Hepatocyte (in vitro differentiated cells): ENCODE results near the gene NXN. TPM values are rescaled to one million over a fixed set of nuclear protein-coding genes. Genes with fewer than 3 reads are reported as not detected.

Experiments used
- DNase-seq: peaks from one replicate; pipeline ENCODE4 v3.0.0-alpha.2; 2016; ENCODE audit warnings: low spot score
- H2AFZ ChIP-seq: fragments of 200-600 bp; sonication (generic); 2 replicates; pipeline ENCODE4 v1.6.0; 2016; ENCODE audit warnings: antibody characterized with exemption, mild to moderate bottlenecking
- H3K27ac ChIP-seq: fragments of 200-600 bp; sonication (generic); 2 replicates; pipeline ENCODE4 v1.5.1; 2016; ENCODE audit warnings: mild to moderate bottlenecking
- H3K27me3 ChIP-seq: fragments of 200-600 bp; sonication (generic); 2 replicates; pipeline ENCODE4 v1.6.1; 2016
- H3K36me3 ChIP-seq: fragments of 200-600 bp; sonication (generic); replicated peaks from 2 replicates; pipeline ENCODE4 v1.5.1; 2016; ENCODE audit warnings: low read depth; ENCODE audit not compliant: insufficient read depth
- H3K4me1 ChIP-seq: fragments of 200-600 bp; sonication (generic); 2 replicates; pipeline ENCODE4 v1.5.1; 2016; ENCODE audit warnings: mild to moderate bottlenecking, moderate library complexity; ENCODE audit not compliant: insufficient read depth
- H3K4me2 ChIP-seq: fragments of 200-600 bp; sonication (generic); 2 replicates; pipeline ENCODE4 v1.6.0; 2016
- H3K4me3 ChIP-seq: fragments of 200-600 bp; sonication (generic); 2 replicates; pipeline ENCODE4 v1.5.1; 2016; ENCODE audit warnings: mild to moderate bottlenecking
- H3K79me2 ChIP-seq: fragments of 200-600 bp; sonication (generic); 2 replicates; pipeline ENCODE4 v1.6.0; 2017; ENCODE audit warnings: mild to moderate bottlenecking
- H3K9me2 ChIP-seq: fragments of 200-600 bp; sonication (generic); replicated peaks from 2 replicates; pipeline ENCODE4 v1.6.0; 2017; ENCODE audit warnings: mild to moderate bottlenecking; ENCODE audit not compliant: insufficient read depth
- H3K9me3 ChIP-seq: fragments of 200-600 bp; sonication (generic); 2 replicates; pipeline ENCODE4 v1.5.1; 2016; ENCODE audit warnings: low read depth, mild to moderate bottlenecking
- H4K20me1 ChIP-seq: fragments of 200-600 bp; sonication (generic); 2 replicates; pipeline ENCODE4 v1.6.0; 2016; ENCODE audit warnings: mild to moderate bottlenecking; ENCODE audit not compliant: insufficient read depth, poor library complexity, severe bottlenecking
- EZH2 ChIP-seq: fragments of 200-600 bp; sonication (generic); IDR thresholded peaks from 2 replicates; pipeline ENCODE4 v1.6.1; 2016; ENCODE audit warnings: antibody characterized with exemption, mild to moderate bottlenecking, borderline replicate concordance
- EZH2phosphoT487 ChIP-seq: fragments of 200-600 bp; sonication (generic); IDR thresholded peaks from one replicate; pipeline ENCODE4 v1.6.1; 2018; ENCODE audit warnings: antibody characterized with exemption, mild to moderate bottlenecking, low read depth, moderate library complexity; ENCODE audit not compliant: unreplicated experiment, severe bottlenecking
- WGBS: methylation state at CpG from one replicate; pipeline ENCODE4 v1.1.6; 2016; ENCODE audit warnings: low lambda C conversion rate; ENCODE audit errors: missing lambda C conversion rate; 5-methylcytosine and 5-hydroxymethylcytosine counted together
- polyA plus RNA-seq: library from polyadenylated mRNA; unstranded; fragments of >200 nt; fragmentation: Nextera tagmentation; extraction: Ambion mirVana; gene quantifications from 2 replicates; pipeline ENCODE4 v1.2.1, GENCODE V29; 2016
- total RNA-seq: library from RNA; depleted of rRNA; stranded (reverse); fragments of >200 nt; gene quantifications from 2 replicates; pipeline ENCODE4 v1.2.3, GENCODE V29; 2014
- TF ChIP-seq, protein P1 (sequence below): fragments of 200-600 bp; sonication (generic); IDR thresholded peaks from 2 replicates; pipeline ENCODE4 v1.5.1; 2016; ENCODE audit warnings: antibody characterized with exemption, mild to moderate bottlenecking; ENCODE audit not compliant: poor library complexity

Gene NXN
- total and polyA plus RNA-seq, 2 experiments from 2014 or later, result 55.0 to 74.1 TPM

DNA sequence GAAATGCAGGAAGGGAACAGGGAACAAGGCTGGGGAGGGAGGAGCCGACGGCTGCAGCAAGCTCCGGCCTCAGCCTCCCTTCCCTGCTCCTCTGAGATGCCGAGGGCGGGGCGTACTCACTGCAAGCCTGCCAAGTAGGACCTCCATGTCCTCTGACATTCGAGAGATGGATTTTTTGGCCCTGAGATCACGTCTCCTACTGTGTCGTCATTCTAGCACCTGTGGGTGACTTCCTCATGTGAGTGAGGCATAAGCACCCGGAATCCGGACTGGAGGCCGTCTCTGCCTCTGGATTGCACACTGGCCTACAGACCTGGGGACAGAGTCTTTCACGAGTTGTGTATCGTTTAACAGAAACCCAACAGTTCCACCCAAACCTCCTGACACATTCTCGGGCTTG is 183.0 kb downstream of the NXN start:
- no peaks in the 10 kb centered on the region for H3K27me3 ChIP-seq
- H3K79me2 ChIP-seq, result no peaks in the 10 kb centered on the region
- DNase-seq, result no peak
- no peak overlapping the region for H3K4me3 ChIP-seq
- H3K36me3 ChIP-seq, result no peaks in the 10 kb centered on the region
- H3K27ac ChIP-seq, result no peak overlapping the region
- no peaks in the 10 kb centered on the region for H4K20me1 ChIP-seq
- WGBS, result 92% methylated on average over 15 of the region's 15 CpGs
- no peaks in the 10 kb centered on the region for H3K9me2 ChIP-seq
- TF ChIP-seq, protein P1, sequence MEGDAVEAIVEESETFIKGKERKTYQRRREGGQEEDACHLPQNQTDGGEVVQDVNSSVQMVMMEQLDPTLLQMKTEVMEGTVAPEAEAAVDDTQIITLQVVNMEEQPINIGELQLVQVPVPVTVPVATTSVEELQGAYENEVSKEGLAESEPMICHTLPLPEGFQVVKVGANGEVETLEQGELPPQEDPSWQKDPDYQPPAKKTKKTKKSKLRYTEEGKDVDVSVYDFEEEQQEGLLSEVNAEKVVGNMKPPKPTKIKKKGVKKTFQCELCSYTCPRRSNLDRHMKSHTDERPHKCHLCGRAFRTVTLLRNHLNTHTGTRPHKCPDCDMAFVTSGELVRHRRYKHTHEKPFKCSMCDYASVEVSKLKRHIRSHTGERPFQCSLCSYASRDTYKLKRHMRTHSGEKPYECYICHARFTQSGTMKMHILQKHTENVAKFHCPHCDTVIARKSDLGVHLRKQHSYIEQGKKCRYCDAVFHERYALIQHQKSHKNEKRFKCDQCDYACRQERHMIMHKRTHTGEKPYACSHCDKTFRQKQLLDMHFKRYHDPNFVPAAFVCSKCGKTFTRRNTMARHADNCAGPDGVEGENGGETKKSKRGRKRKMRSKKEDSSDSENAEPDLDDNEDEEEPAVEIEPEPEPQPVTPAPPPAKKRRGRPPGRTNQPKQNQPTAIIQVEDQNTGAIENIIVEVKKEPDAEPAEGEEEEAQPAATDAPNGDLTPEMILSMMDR, result no peak
- TF ChIP-seq EZH2phosphoT487, result no peak
- TF ChIP-seq EZH2, result no peak
- no peaks in the 10 kb centered on the region for H3K9me3 ChIP-seq
- H3K4me2 ChIP-seq, result no peak overlapping the region
- peaks cover 7% of the 10 kb centered on the region for H3K4me1 ChIP-seq
- H2AFZ ChIP-seq, result no peak overlapping the region

DNA sequence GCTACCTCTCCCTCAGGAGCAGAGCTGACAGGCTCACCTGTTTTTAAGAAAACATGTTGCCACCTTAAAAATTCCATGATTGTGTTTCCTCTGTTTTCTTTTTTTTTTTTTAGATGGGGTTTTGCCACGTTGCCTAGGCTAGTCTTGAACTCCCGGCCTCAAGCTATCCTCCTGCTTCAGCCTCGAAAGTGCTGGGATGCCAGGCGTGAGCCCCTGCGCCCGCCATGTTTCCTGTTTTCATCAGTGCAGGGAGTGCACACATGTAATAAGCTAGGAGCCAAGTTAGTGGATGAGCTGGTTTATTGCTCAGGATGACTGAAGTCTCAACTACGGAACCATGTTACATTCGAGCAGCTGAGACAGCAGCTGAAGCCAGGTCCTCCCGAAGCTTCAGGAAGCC is 183.9 kb downstream of the NXN start:
- no peaks in the 10 kb centered on the region for H4K20me1 ChIP-seq
- no peak overlapping the region for H3K4me3 ChIP-seq
- H3K9me2 ChIP-seq, result no peaks in the 10 kb centered on the region
- H3K4me1 ChIP-seq, result peaks cover 7% of the 10 kb centered on the region
- no peaks in the 10 kb centered on the region for H3K79me2 ChIP-seq
- H3K36me3 ChIP-seq, result no peaks in the 10 kb centered on the region
- no peak overlapping the region for H3K4me2 ChIP-seq
- no peak overlapping the region for H2AFZ ChIP-seq
- H3K27ac ChIP-seq, result no peak overlapping the region
- 92% methylated on average over 9 of the region's 9 CpGs for WGBS
- DNase-seq, result no peak
- H3K27me3 ChIP-seq, result no peaks in the 10 kb centered on the region
- no peak for TF ChIP-seq EZH2
- TF ChIP-seq, protein P1, result no peak
- no peak for TF ChIP-seq EZH2phosphoT487
- no peaks in the 10 kb centered on the region for H3K9me3 ChIP-seq

DNA sequence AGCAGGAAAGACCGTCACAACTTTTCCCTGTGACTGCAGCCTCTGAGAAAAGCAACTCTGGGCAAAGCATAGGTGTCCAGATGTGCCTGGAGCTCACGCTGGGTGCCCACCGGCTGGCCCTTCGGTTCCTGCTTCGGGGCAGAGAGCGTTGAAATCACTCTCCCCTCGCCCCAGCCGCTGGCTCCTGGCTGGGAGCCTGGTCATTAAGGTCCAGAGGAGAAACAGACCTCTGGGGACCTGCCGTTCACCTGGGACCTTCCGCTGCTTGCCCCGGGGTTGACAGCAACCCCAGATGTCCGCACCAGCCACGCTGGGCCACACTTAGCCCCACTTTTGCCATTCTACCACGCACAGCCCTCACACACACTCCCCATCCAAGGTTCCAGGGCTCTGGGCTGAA is 184.3 kb downstream of the NXN start:
- peaks cover 7% of the 10 kb centered on the region for H3K4me1 ChIP-seq
- no peak overlapping the region for H3K4me3 ChIP-seq
- no peaks in the 10 kb centered on the region for H3K36me3 ChIP-seq
- DNase-seq, result no peak
- peak overlapping the region; percentile 51 for H3K4me2 ChIP-seq
- H3K27me3 ChIP-seq, result no peaks in the 10 kb centered on the region
- peak overlapping the region; percentile 31 for H3K27ac ChIP-seq
- H3K9me3 ChIP-seq, result no peaks in the 10 kb centered on the region
- no peak for TF ChIP-seq EZH2
- TF ChIP-seq EZH2phosphoT487, result no peak
- TF ChIP-seq, protein P1, result no peak
- no peak overlapping the region for H2AFZ ChIP-seq
- no peaks in the 10 kb centered on the region for H3K79me2 ChIP-seq
- WGBS, result 86% methylated on average over 14 of the region's 14 CpGs
- H4K20me1 ChIP-seq, result no peaks in the 10 kb centered on the region
- H3K9me2 ChIP-seq, result no peaks in the 10 kb centered on the region

DNA sequence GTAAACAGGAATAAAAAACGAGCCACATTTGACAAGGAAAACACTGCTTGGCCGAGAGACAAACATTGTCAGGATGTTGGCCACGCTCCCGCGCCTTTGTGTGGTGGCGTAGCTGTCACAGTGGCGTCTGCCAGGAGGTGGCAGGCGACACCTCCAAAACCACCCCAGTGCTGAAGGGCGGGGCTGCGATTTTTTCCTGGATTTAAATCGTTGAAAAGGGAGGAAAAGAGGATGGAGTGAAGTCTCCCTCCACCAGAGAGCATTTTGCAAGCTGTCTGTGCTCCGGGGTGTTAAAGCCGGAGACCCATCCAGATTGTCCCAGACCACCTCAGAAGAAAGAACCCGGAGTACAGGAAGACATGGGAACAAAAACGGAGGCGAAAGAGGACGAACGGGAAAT is 184.7 kb downstream of the NXN start:
- H3K4me3 ChIP-seq, result no peak overlapping the region
- peak overlapping the region; percentile 31 for H3K27ac ChIP-seq
- no peaks in the 10 kb centered on the region for H4K20me1 ChIP-seq
- H3K4me2 ChIP-seq, result peak overlapping the region; percentile 51
- no peaks in the 10 kb centered on the region for H3K9me3 ChIP-seq
- no peaks in the 10 kb centered on the region for H3K79me2 ChIP-seq
- H3K4me1 ChIP-seq, result peaks cover 7% of the 10 kb centered on the region
- WGBS, result 44% methylated on average over 18 of the region's 18 CpGs
- peak; percentile 87 for DNase-seq
- H3K27me3 ChIP-seq, result no peaks in the 10 kb centered on the region
- H3K36me3 ChIP-seq, result no peaks in the 10 kb centered on the region
- no peak overlapping the region for H2AFZ ChIP-seq
- no peaks in the 10 kb centered on the region for H3K9me2 ChIP-seq
- no peak for TF ChIP-seq EZH2
- TF ChIP-seq, protein P1, result peak; percentile 86
